ENCODE measurements around the gene FRG2B. TPM values are rescaled to one million over a fixed set of nuclear protein-coding genes. Genes with fewer than 3 reads are reported as not detected.
"Not testable (repeated sequence)": the region's sequence is repeated elsewhere in the genome, so short reads cannot be mapped to it uniquely, and the experiment has no call there.

Gene FRG2B
- polyA plus RNA-seq, 2 donors: not detected

- 8 to 13% methylated on average over 3 of the region's 3 CpGs for WGBS, 2 donors
- no peak overlapping the region for H3K27ac ChIP-seq (ENCODE audit: low read depth in 2 of 2, low read length in 1 of 2)
- H3K9me3 ChIP-seq (ENCODE audit: control insufficient read depth in 2 of 2, insufficient read depth in 1 of 2, low read depth in 1 of 2, low read length in 1 of 2): no peaks in the 10 kb centered on the region
- H3K27me3 ChIP-seq (ENCODE audit: control insufficient read depth in 1 of 2, insufficient read depth in 2 of 2, low read length in 2 of 2): peaks cover 0 to 3% of the 10 kb centered on the region in 2 donors
- H3K36me3 ChIP-seq (ENCODE audit: control insufficient read depth in 2 of 2, insufficient read depth in 2 of 2, low read length in 1 of 2): no peaks in the 10 kb centered on the region
- H3K4me3 ChIP-seq (ENCODE audit: low read depth in 1 of 2, low read length in 2 of 2): no peak overlapping the region
- H3K4me1 ChIP-seq (ENCODE audit: control insufficient read depth in 2 of 2, insufficient read depth in 2 of 2, low read length in 1 of 2): no peaks in the 10 kb centered on the region
Observed at GRCh38 chr10:133608855-133609254, 17.7 kb downstream of the FRG2B start.

DNA sequence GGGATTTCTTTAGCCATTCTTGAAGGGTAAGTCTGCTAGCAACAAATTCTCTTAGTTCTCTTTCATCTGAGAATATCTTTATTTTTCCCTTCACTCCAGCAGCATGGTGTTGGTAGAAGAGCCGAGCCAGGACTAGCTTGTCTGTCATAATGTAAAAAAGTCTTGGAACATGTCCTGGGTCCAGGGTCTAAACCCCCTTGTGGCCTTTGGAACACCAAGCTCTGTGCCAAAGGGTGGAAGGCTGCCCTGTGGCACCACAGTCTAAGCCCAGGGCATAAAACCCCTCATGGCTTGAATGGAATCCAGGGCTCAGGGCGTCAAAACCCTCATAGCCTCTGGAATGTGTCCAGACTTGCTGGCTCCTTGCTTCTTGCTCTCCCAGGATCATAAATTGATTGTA lies 23.2 kb downstream of the FRG2B start:
- not testable (repeated sequence) for H3K36me3 ChIP-seq (ENCODE audit: control insufficient read depth in 2 of 2, insufficient read depth in 2 of 2, low read length in 1 of 2); H3K4me1 ChIP-seq (ENCODE audit: control insufficient read depth in 2 of 2, insufficient read depth in 2 of 2, low read length in 1 of 2); H3K27ac ChIP-seq (ENCODE audit: low read depth in 2 of 2, low read length in 1 of 2); H3K27me3 ChIP-seq (ENCODE audit: control insufficient read depth in 1 of 2, insufficient read depth in 2 of 2, low read length in 2 of 2); H3K4me3 ChIP-seq (ENCODE audit: low read depth in 1 of 2, low read length in 2 of 2); H3K9me3 ChIP-seq (ENCODE audit: control insufficient read depth in 2 of 2, insufficient read depth in 1 of 2, low read depth in 1 of 2, low read length in 1 of 2)
- 60 to 64% methylated on average over 2 of the region's 2 CpGs for WGBS, 2 donors

DNA sequence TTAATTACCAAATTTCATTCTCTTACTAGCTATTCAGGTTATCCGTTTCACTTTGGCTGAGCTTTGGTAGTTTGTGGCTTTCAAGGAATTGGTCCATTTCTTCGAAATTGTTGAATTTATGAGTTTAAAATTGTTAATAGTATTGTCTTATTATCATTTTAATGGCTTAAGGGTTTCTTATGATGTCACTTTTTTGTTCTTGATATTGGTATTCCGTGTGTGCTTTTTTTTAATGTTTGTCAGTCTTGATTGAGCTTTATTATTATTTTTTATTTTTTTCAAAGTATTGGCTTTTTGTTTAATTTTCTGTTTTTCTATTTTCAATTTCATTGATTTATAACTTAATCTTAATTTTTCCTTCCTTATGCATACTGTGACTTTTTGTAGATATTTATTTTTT lies 25.9 kb downstream of the FRG2B start:
- H3K36me3 ChIP-seq (ENCODE audit: control insufficient read depth in 2 of 2, insufficient read depth in 2 of 2, low read length in 1 of 2): no peaks in the 10 kb centered on the region
- no peak overlapping the region for H3K4me3 ChIP-seq (ENCODE audit: low read depth in 1 of 2, low read length in 2 of 2)
- 51 to 65% methylated on average over 3 of the region's 3 CpGs for WGBS, 2 donors
- H3K27me3 ChIP-seq (ENCODE audit: control insufficient read depth in 1 of 2, insufficient read depth in 2 of 2, low read length in 2 of 2): peaks cover 0 to 5% of the 10 kb centered on the region in 2 donors
- no peak overlapping the region for H3K27ac ChIP-seq (ENCODE audit: low read depth in 2 of 2, low read length in 1 of 2)
- H3K9me3 ChIP-seq (ENCODE audit: control insufficient read depth in 2 of 2, insufficient read depth in 1 of 2, low read depth in 1 of 2, low read length in 1 of 2): no peaks in the 10 kb centered on the region
- no peaks in the 10 kb centered on the region for H3K4me1 ChIP-seq (ENCODE audit: control insufficient read depth in 2 of 2, insufficient read depth in 2 of 2, low read length in 1 of 2)

GRCh38 chr10:133599869-133600268 lies 26.7 kb downstream of the FRG2B start:
- H3K27ac ChIP-seq (ENCODE audit: low read depth in 2 of 2, low read length in 1 of 2); H3K9me3 ChIP-seq (ENCODE audit: control insufficient read depth in 2 of 2, insufficient read depth in 1 of 2, low read depth in 1 of 2, low read length in 1 of 2); H3K4me1 ChIP-seq (ENCODE audit: control insufficient read depth in 2 of 2, insufficient read depth in 2 of 2, low read length in 1 of 2); H3K4me3 ChIP-seq (ENCODE audit: low read depth in 1 of 2, low read length in 2 of 2); H3K36me3 ChIP-seq (ENCODE audit: control insufficient read depth in 2 of 2, insufficient read depth in 2 of 2, low read length in 1 of 2); H3K27me3 ChIP-seq (ENCODE audit: control insufficient read depth in 1 of 2, insufficient read depth in 2 of 2, low read length in 2 of 2): not testable (repeated sequence)
- WGBS, 2 donors: 70 to 80% methylated on average over 8 of the region's 8 CpGs

DNA sequence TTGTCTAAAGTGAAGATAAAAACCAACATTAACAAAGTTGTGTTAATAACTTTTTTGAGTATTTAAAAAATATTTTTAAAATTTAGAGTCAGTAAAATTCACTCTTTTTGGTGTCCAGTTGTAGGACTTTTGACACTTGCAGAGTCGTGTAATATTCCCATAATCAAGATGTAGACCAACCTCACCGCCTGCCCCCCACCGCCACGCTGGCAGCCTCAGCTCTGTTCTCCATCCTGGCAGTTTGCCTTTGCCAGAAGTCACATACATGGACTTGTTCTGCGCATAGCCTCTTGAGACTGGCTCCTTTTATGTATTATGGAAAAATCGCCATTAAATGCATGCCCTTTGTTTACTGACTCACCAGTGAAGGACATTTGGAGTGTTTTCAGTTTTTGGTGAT lies 33.9 kb downstream of the FRG2B start:
- no peak overlapping the region for H3K4me3 ChIP-seq (ENCODE audit: low read depth in 1 of 2, low read length in 2 of 2)
- WGBS, 2 donors: 75 to 77% methylated on average over 6 of the region's 6 CpGs
- peaks cover 0 to 5% of the 10 kb centered on the region in 2 donors for H3K27me3 ChIP-seq (ENCODE audit: control insufficient read depth in 1 of 2, insufficient read depth in 2 of 2, low read length in 2 of 2)
- H3K9me3 ChIP-seq (ENCODE audit: control insufficient read depth in 2 of 2, insufficient read depth in 1 of 2, low read depth in 1 of 2, low read length in 1 of 2): peaks cover 0 to 3% of the 10 kb centered on the region in 2 donors
- H3K27ac ChIP-seq (ENCODE audit: low read depth in 2 of 2, low read length in 1 of 2): no peak overlapping the region
- H3K36me3 ChIP-seq (ENCODE audit: control insufficient read depth in 2 of 2, insufficient read depth in 2 of 2, low read length in 1 of 2): no peaks in the 10 kb centered on the region
- H3K4me1 ChIP-seq (ENCODE audit: control insufficient read depth in 2 of 2, insufficient read depth in 2 of 2, low read length in 1 of 2): no peaks in the 10 kb centered on the region

DNA sequence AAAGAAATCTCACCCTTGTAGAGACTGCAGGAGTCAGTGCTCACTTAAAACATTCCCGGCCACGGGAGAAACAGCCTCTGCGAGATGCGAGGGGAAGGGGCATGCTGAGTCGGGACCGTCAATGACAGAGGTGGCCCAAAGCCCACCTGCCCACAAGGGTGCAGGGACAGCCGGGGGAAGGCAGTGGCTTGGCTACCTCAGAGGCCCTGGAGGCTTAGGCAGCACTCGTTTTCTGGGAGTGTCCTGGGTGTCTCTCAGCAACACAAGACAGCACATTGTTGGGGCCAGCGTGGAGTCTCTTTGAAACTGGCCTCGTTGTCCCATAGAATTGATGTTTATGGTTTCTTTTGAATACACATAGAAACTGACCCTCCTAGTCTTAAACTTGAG lies 35.6 kb downstream of the FRG2B start:
- Histone ChIP-seq H3K27ac (ENCODE audit: low read depth in 2 of 2, low read length in 1 of 2) (no peak overlapping the region), H3K4me3 (ENCODE audit: low read depth in 1 of 2, low read length in 2 of 2) (no peak overlapping the region), H3K9me3 (ENCODE audit: control insufficient read depth in 2 of 2, insufficient read depth in 1 of 2, low read depth in 1 of 2, low read length in 1 of 2) (peaks cover 0 to 3% of the 10 kb centered on the region in 2 donors), H3K4me1 (ENCODE audit: control insufficient read depth in 2 of 2, insufficient read depth in 2 of 2, low read length in 1 of 2) (no peaks in the 10 kb centered on the region), H3K36me3 (ENCODE audit: control insufficient read depth in 2 of 2, insufficient read depth in 2 of 2, low read length in 1 of 2) (no peaks in the 10 kb centered on the region), H3K27me3 (ENCODE audit: control insufficient read depth in 1 of 2, insufficient read depth in 2 of 2, low read length in 2 of 2) (peaks cover 0 to 5% of the 10 kb centered on the region in 2 donors)
- 73 to 76% methylated on average over 10 of the region's 10 CpGs for WGBS, 2 donors

DNA sequence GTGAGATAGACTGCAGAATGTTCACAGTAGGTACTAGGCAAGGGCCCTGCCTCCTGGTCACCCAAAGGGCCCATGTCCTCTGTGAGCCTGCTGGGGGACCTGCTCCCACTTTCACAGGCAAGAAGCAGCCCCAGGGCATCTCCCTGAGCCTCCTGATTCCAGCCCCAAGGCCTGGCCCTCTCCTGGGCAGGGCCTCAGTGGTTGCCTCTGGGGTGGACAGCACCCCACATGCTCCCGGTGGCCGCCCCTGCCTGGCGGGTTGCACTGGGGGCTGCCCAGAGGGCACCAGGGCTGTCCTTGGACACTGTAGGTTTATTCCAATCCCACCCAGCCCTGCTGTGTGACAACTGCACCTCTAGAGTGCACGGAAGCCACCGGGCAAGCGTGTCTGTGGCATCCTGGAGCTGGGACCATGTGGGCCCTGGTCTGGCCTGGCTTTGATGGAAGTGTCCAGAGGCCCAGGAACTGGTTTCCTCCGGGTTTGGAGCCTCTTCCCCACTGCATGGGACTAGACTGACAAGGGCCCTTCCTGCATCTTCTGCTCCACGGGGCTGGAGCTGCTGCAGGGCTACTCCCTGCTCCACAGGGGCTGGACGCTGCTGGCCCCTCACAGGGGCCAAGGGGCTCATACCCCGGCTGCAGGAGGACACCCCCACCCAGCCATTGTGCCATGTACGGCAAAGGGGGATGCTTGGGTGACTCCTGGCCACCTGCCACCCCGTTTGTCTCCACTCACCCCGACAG lies 36.2 kb downstream of the FRG2B start:
- H3K27ac ChIP-seq (ENCODE audit: low read depth in 2 of 2, low read length in 1 of 2): no peak overlapping the region
- peaks cover 0 to 5% of the 10 kb centered on the region in 2 donors for H3K27me3 ChIP-seq (ENCODE audit: control insufficient read depth in 1 of 2, insufficient read depth in 2 of 2, low read length in 2 of 2)
- H3K36me3 ChIP-seq (ENCODE audit: control insufficient read depth in 2 of 2, insufficient read depth in 2 of 2, low read length in 1 of 2): no peaks in the 10 kb centered on the region
- WGBS, 2 donors: 71 to 81% methylated on average over 13 of the region's 13 CpGs
- H3K9me3 ChIP-seq (ENCODE audit: control insufficient read depth in 2 of 2, insufficient read depth in 1 of 2, low read depth in 1 of 2, low read length in 1 of 2): peaks cover 0 to 3% of the 10 kb centered on the region in 2 donors
- no peak overlapping the region for H3K4me3 ChIP-seq (ENCODE audit: low read depth in 1 of 2, low read length in 2 of 2)
- no peaks in the 10 kb centered on the region for H3K4me1 ChIP-seq (ENCODE audit: control insufficient read depth in 2 of 2, insufficient read depth in 2 of 2, low read length in 1 of 2)

GRCh38 chr10:133577037-133577436 lies 49.6 kb downstream of the FRG2B start:
- H3K27ac ChIP-seq (ENCODE audit: low read depth in 2 of 2, low read length in 1 of 2); H3K4me3 ChIP-seq (ENCODE audit: low read depth in 1 of 2, low read length in 2 of 2); H3K36me3 ChIP-seq (ENCODE audit: control insufficient read depth in 2 of 2, insufficient read depth in 2 of 2, low read length in 1 of 2); H3K27me3 ChIP-seq (ENCODE audit: control insufficient read depth in 1 of 2, insufficient read depth in 2 of 2, low read length in 2 of 2); H3K4me1 ChIP-seq (ENCODE audit: control insufficient read depth in 2 of 2, insufficient read depth in 2 of 2, low read length in 1 of 2); H3K9me3 ChIP-seq (ENCODE audit: control insufficient read depth in 2 of 2, insufficient read depth in 1 of 2, low read depth in 1 of 2, low read length in 1 of 2): not testable (repeated sequence)
- WGBS, 2 donors: 78 to 84% methylated on average over 8 to 17 of the region's 31 CpGs
